ENCODE results near the gene MFNG. TPM values are rescaled to one million over a fixed set of nuclear protein-coding genes. Genes with fewer than 3 reads are reported as not detected.
"Not testable (repeated sequence)": the region's sequence is repeated elsewhere in the genome, so short reads cannot be mapped to it uniquely, and the experiment has no call there.

Gene MFNG
- 3.9 TPM for total RNA-seq

GRCh38 chr22:37486224-37486845 is at the start of gene MFNG:
TSS of gene MFNG (minus strand) at chr22:37486384. CDS start at chr22:37486177, 207 bp downstream.
- no peak for DNase-seq

- no peak for DNase-seq
Measured at GRCh38 chr22:37535159-37535558, 49.0 kb upstream of the MFNG start.

- no peak for DNase-seq
Measured at GRCh38 chr22:37534445-37534844, 48.3 kb upstream of the MFNG start.

GRCh38 chr22:37533995-37534394 is 47.8 kb upstream of the MFNG start:
- no peak for DNase-seq

- DNase-seq: no peak
Measured at GRCh38 chr22:37529652-37530345, 43.6 kb upstream of the MFNG start.

- not testable (repeated sequence) for DNase-seq
Measured at GRCh38 chr22:37527952-37528351, 41.8 kb upstream of the MFNG start.

- DNase-seq: not testable (repeated sequence)
Measured at GRCh38 chr22:37527081-37527752, 41.0 kb upstream of the MFNG start.

- no peak for DNase-seq
Measured at GRCh38 chr22:37526376-37526775, 40.2 kb upstream of the MFNG start.

GRCh38 chr22:37525746-37526350 is 39.7 kb upstream of the MFNG start:
- no peak for DNase-seq

GRCh38 chr22:37525073-37525745 is 39.0 kb upstream of the MFNG start:
- DNase-seq: no peak

- DNase-seq: no peak
Measured at GRCh38 chr22:37522482-37522881, 36.3 kb upstream of the MFNG start.

- DNase-seq: no peak
Measured at GRCh38 chr22:37521236-37521739, 35.1 kb upstream of the MFNG start.

GRCh38 chr22:37520776-37521191 is 34.6 kb upstream of the MFNG start:
- DNase-seq: no peak

GRCh38 chr22:37519268-37520195 is 33.3 kb upstream of the MFNG start, which contains the start of gene CARD10:
TSS of gene CARD10 (minus strand) at chr22:37519415. CDS start at chr22:37519200, 215 bp downstream.
- no peak for DNase-seq

- no peak for DNase-seq
Measured at GRCh38 chr22:37518509-37519267, 32.5 kb upstream of the MFNG start.

- no peak for DNase-seq
Measured at GRCh38 chr22:37517826-37518450, 31.8 kb upstream of the MFNG start.

- no peak for DNase-seq
Measured at GRCh38 chr22:37516456-37516855, 30.3 kb upstream of the MFNG start.

- DNase-seq: no peak
Measured at GRCh38 chr22:37515901-37516300, 29.7 kb upstream of the MFNG start.

- DNase-seq: no peak
Measured at GRCh38 chr22:37514526-37515051, 28.4 kb upstream of the MFNG start.

Data from occipital lobe (tissue), 2 donors.